ENCODE data around the gene WNT9B.

GRCh38 chr17:46881015-46881414 is 29.6 kb downstream of the WNT9B start:
- TF ChIP-seq GATA2 (IDR thresholded peaks at IDR 0.05; ENCODE audit: low read depth, low read length), result no peak
- no peak for TF ChIP-seq GATA3 (IDR thresholded peaks at IDR 0.05; ENCODE audit: low read depth, low read length)

All from SH-SY5Y (cell line).